ENCODE results near the gene VEGFA.

VEGFA gene

GRCh38 chr6:43823879-43824702 lies 54.1 kb downstream of the VEGFA start:
- TF ChIP-seq TAF1 (IDR thresholded peaks at IDR 0.05; ENCODE audit: borderline replicate concordance, low read depth, low read length) (no peak), POLR2AphosphoS5 (IDR thresholded peaks at IDR 0.05; ENCODE audit: low read depth, low read length) (no peak), POLR2A (IDR thresholded peaks at IDR 0.05; ENCODE audit: low read depth, low read length) (no peak)
- DNase-seq (ENCODE audit: insufficient read length), result no peak
- FAIRE-seq, result no peak

GRCh38 chr6:43824703-43825064 lies 54.7 kb downstream of the VEGFA start:
- DNase-seq (ENCODE audit: insufficient read length) (no peak), FAIRE-seq (no peak)
- TF ChIP-seq POLR2AphosphoS5 (IDR thresholded peaks at IDR 0.05; ENCODE audit: low read depth, low read length) (no peak), TAF1 (IDR thresholded peaks at IDR 0.05; ENCODE audit: borderline replicate concordance, low read depth, low read length) (no peak), POLR2A (IDR thresholded peaks at IDR 0.05; ENCODE audit: low read depth, low read length) (no peak)

DNA sequence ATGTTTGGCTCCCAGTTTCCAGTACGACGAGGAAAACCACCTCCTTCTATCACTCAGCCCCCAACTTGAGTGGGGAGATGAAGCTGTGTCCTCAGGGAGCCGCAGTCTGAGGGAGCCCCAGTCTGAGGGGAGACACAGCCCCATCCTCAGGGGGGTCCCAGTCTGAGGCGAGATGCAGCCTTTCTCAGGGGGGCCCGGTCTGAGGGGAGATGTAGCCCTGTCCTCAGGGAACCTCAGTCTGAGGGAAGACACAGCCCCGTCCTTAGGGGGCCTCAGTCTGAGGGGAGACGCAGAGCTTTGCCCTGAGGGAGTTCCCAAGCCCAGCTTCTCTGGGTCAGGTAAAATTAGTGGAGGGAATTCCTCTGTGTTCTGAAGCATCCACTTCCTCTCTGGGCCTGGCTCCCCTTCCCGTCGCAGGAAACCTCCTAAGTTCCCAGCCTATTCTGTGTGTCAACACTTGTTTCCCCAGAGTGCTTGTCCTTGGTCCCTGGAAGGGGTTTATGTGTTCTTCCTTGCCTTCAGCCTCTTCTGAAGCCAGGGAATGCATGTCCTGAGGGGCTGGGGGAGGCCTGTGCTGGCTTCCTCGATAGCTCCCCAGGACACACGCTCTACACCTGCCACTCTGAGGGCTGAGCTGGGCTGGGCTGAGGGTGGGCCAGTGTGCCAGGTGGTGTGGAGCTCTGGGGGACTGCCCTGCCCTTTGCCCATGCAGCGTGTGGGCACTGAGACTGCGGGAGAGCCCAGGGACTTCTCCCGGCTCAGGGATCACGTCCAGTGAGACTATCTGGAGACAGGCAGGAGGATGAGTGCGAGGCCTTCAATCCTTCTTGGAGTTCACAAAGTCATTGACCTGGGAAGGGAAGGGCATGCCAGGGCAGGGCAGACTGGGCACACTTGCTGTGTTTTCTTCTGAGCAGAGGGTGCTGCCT lies 55.4 kb downstream of the VEGFA start:
- TF ChIP-seq POLR2A (IDR thresholded peaks at IDR 0.05; ENCODE audit: low read depth, low read length), result no peak
- TF ChIP-seq POLR2AphosphoS5 (IDR thresholded peaks at IDR 0.05; ENCODE audit: low read depth, low read length), result no peak
- TF ChIP-seq TAF1 (IDR thresholded peaks at IDR 0.05; ENCODE audit: borderline replicate concordance, low read depth, low read length), result no peak
- FAIRE-seq (no peak), DNase-seq (ENCODE audit: insufficient read length) (no peak)

DNA sequence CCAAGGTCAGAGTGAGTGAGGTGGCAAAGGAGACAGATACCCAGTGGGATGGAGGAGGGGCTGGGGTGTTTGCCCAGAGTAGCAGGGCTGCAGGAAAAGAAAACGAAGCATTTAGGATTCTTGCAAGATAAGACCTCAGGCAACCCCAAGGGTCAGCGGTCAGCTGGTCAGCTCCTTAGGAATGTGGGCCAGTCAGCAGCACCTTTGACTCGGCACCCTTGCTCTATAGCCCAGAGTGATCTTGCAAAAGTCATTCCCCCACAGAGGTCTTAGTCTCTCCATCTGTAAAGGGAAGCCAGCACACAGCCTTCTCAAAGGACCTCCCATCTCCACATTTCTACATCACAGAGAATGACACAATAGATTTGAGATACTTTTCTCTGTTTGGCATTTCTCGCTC lies 56.7 kb downstream of the VEGFA start:
- DNase-seq (ENCODE audit: insufficient read length) (no peak), FAIRE-seq (no peak)
- no peak for TF ChIP-seq POLR2AphosphoS5 (IDR thresholded peaks at IDR 0.05; ENCODE audit: low read depth, low read length)
- no peak for TF ChIP-seq TAF1 (IDR thresholded peaks at IDR 0.05; ENCODE audit: borderline replicate concordance, low read depth, low read length)
- no peak for TF ChIP-seq POLR2A (IDR thresholded peaks at IDR 0.05; ENCODE audit: low read depth, low read length)

DNA sequence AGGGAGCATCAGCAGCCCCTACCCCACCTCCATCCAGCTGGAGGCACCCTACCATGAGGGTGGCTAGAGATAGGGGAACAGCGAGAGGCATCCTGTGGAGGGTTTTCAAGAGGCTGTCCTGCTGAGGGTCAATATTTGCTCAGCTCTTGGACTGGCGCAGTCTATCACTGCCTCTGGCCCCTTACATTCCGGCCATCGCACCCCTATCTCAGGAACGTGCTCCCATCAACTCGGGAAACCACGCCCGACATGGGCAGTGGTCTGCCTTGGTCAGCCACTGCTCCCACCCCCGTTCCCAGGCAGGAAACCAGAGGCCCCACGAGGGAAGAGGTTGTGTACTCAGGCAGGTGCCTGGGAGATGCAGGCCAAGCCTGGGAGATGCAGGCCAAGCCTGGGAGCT lies 57.9 kb downstream of the VEGFA start:
- DNase-seq (ENCODE audit: insufficient read length) (no peak), FAIRE-seq (no peak)
- TF ChIP-seq TAF1 (IDR thresholded peaks at IDR 0.05; ENCODE audit: borderline replicate concordance, low read depth, low read length), result no peak
- no peak for TF ChIP-seq POLR2A (IDR thresholded peaks at IDR 0.05; ENCODE audit: low read depth, low read length)
- no peak for TF ChIP-seq POLR2AphosphoS5 (IDR thresholded peaks at IDR 0.05; ENCODE audit: low read depth, low read length)

- TF ChIP-seq TAF1 (IDR thresholded peaks at IDR 0.05; ENCODE audit: borderline replicate concordance, low read depth, low read length) (no peak), POLR2A (IDR thresholded peaks at IDR 0.05; ENCODE audit: low read depth, low read length) (no peak)
- DNase-seq (ENCODE audit: insufficient read length) (no peak), FAIRE-seq (no peak)
Measured at GRCh38 chr6:43828711-43829110, 58.7 kb downstream of the VEGFA start.

DNA sequence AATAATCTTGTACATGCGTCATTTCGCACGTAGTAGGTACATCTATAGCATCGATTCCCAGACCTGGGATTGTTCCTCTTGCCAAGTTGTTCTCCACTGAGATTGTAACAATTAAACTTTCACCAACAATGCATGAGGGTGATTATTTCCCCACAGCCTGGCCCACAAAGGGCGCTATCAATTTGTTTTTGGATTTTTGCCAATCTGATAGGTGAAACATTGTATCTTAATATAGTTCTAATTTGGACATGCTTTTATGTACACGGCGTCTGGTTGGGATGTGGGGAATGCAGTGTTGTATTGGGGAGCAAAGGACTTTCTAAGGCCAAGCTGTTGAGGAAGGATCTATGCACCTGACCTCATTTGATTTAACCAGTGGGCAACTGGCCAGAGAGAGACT lies 59.5 kb downstream of the VEGFA start:
- TF ChIP-seq TAF1 (IDR thresholded peaks at IDR 0.05; ENCODE audit: borderline replicate concordance, low read depth, low read length) (no peak), POLR2A (IDR thresholded peaks at IDR 0.05; ENCODE audit: low read depth, low read length) (no peak), POLR2AphosphoS5 (IDR thresholded peaks at IDR 0.05; ENCODE audit: low read depth, low read length) (no peak)
- no peak for FAIRE-seq
- no peak for DNase-seq (ENCODE audit: insufficient read length)

GRCh38 chr6:43830775-43831174 lies 60.8 kb downstream of the VEGFA start:
- no peak for FAIRE-seq
- DNase-seq (ENCODE audit: insufficient read length), result no peak
- TF ChIP-seq POLR2AphosphoS5 (IDR thresholded peaks at IDR 0.05; ENCODE audit: low read depth, low read length) (no peak), TAF1 (IDR thresholded peaks at IDR 0.05; ENCODE audit: borderline replicate concordance, low read depth, low read length) (no peak), POLR2A (IDR thresholded peaks at IDR 0.05; ENCODE audit: low read depth, low read length) (no peak)

- FAIRE-seq, result no peak
- no peak for DNase-seq (ENCODE audit: insufficient read length)
- TF ChIP-seq TAF1 (IDR thresholded peaks at IDR 0.05; ENCODE audit: borderline replicate concordance, low read depth, low read length) (no peak), POLR2A (IDR thresholded peaks at IDR 0.05; ENCODE audit: low read depth, low read length) (no peak), POLR2AphosphoS5 (IDR thresholded peaks at IDR 0.05; ENCODE audit: low read depth, low read length) (no peak)
Measured at GRCh38 chr6:43831191-43831590, 61.2 kb downstream of the VEGFA start.

- FAIRE-seq (no peak), DNase-seq (ENCODE audit: insufficient read length) (no peak)
- TF ChIP-seq TAF1 (IDR thresholded peaks at IDR 0.05; ENCODE audit: borderline replicate concordance, low read depth, low read length) (no peak), POLR2AphosphoS5 (IDR thresholded peaks at IDR 0.05; ENCODE audit: low read depth, low read length) (no peak), POLR2A (IDR thresholded peaks at IDR 0.05; ENCODE audit: low read depth, low read length) (no peak)
Measured at GRCh38 chr6:43833223-43833995, 63.4 kb downstream of the VEGFA start.

DNA sequence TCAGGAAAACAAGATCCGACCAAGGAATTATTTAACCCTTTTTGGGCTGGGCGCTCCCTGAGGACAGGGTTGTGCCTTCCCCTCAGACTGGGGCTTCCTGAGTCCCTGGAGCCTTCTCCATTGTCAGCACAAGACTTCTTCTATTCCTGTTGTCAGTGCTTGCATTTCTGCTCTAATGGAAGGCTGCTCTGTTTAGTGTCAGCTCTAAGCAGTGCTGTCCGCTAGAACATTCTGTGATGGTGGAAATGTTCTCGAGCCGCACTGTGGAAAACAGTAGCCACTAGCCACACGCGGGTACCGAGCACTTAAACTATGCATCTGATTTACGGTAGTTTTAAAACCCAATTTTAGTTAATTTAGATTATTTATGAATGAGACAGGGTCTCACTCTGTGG lies 64.0 kb downstream of the VEGFA start:
- no peak for DNase-seq (ENCODE audit: insufficient read length)
- TF ChIP-seq POLR2AphosphoS5 (IDR thresholded peaks at IDR 0.05; ENCODE audit: low read depth, low read length) (no peak), TAF1 (IDR thresholded peaks at IDR 0.05; ENCODE audit: borderline replicate concordance, low read depth, low read length) (no peak), POLR2A (IDR thresholded peaks at IDR 0.05; ENCODE audit: low read depth, low read length) (no peak)
- FAIRE-seq, result no peak
